Measurements from ENCODE around the gene BMP6.

DNA sequence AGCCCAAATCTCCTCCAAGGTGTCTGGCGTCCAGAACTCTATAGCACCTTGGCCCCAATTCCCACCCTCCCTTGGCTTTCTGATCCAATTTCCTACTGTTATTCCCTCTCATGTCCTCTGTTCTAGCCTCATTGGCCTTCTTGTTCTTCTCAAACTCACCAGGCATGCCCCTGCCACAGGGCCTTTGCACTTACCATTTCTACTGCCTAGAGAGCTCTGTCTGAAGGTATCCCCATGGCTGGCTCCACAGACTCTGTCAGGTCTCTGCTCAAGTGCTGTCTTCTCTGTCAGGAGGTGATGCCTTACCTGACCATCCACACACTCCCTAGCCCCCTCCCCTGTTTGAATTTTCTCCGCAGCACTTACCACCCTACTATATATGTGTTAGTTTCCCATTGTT is 5.6 kb upstream of the BMP6 start:
- TF ChIP-seq CTCF (IDR thresholded peaks at IDR 0.05), result no peak
- TF ChIP-seq POLR2A (IDR thresholded peaks at IDR 0.05), result no peak

All from esophagus squamous epithelium (tissue), 4 donors.